ENCODE data around the gene FAP. TPM values are rescaled to one million over a fixed set of nuclear protein-coding genes. Genes with fewer than 3 reads are reported as not detected.

FAP gene
- total and polyA plus RNA-seq, 2 of the 4 experiments (the other 2 are of a cell fraction) = 71.0 to 95.0 TPM

GRCh38 chr2:162265666-162266459 lies 22.6 kb upstream of the FAP start:
- no TSS peak for BruUV-seq (replicated peaks)
- no peaks in the 10 kb centered on the region for H3K27me3 ChIP-seq (ENCODE audit: control insufficient read depth, insufficient read depth, low read length)
- POLR2A ChIA-PET (ENCODE audit: unreplicated experiment) = no interaction called here
- no peak overlapping the region for H4K5ac ChIP-seq (ENCODE audit: low read depth, low read length)
- H3K27ac ChIP-seq (ENCODE audit: insufficient read depth, low read length) = no peak overlapping the region
- intact Hi-C loops (cut with micrococcal nuclease) (no loop called here), dilution Hi-C loops (cut with HindIII; ENCODE audit: low sequenced_read_pairs, unreplicated experiment) (no loop called here), in situ Hi-C loops (cut with MboI; ENCODE audit: low sequenced_read_pairs) (no loop called here)
- H3K9me1 ChIP-seq (ENCODE audit: insufficient read depth, low read length) = no peaks in the 10 kb centered on the region; the same call in 1 of the 2 replicates
- no peak overlapping the region for H3K14ac ChIP-seq (replicated peaks; ENCODE audit: low read depth, low read length)
- no peak overlapping the region for H2BK15ac ChIP-seq (ENCODE audit: low read depth, low read length)
- H3K23ac ChIP-seq (ENCODE audit: low read depth, low read length) = no peak overlapping the region
- H3K56ac ChIP-seq (ENCODE audit: extremely low read depth, insufficient read depth, low read length) = no peak overlapping the region
- H4K8ac ChIP-seq (ENCODE audit: low read depth in 2 of 2, low read length in 2 of 2) = no peak overlapping the region; a peak in 1 of 4 replicates
- TF ChIP-seq POLR2A (IDR thresholded peaks at IDR 0.05; ENCODE audit: low read depth, low read length) = no peak
- no peak for TF ChIP-seq USF2 (IDR thresholded peaks at IDR 0.05; ENCODE audit: low read depth, low read length)
- TF ChIP-seq RCOR1 (IDR thresholded peaks at IDR 0.05; ENCODE audit: insufficient replicate concordance, low read length) = no peak
- TF ChIP-seq FOS (IDR thresholded peaks at IDR 0.05; ENCODE audit: low read depth, low read length) = no peak
- no peak for TF ChIP-seq CHD1 (IDR thresholded peaks at IDR 0.05; ENCODE audit: low read depth, low read length)
- TF ChIP-seq RFX5 (IDR thresholded peaks at IDR 0.05; ENCODE audit: low read depth, low read length) = no peak
- TF ChIP-seq SMC3 (IDR thresholded peaks at IDR 0.05; ENCODE audit: low read depth, low read length) = no peak
- no peak overlapping the region for H3K4ac ChIP-seq (ENCODE audit: low read depth, low read length)
- no peaks in the 10 kb centered on the region for H3K36me3 ChIP-seq (ENCODE audit: control insufficient read depth, insufficient read depth, low read length)
- ATAC-seq (ENCODE audit: low read depth) = no peak
- WGBS, 2 experiments (ENCODE audit: extremely low coverage in 2 of 2, insufficient read length in 1 of 2) = no CpG with 5 or more reads among the region's 7 CpGs
- H3K4me2 ChIP-seq (ENCODE audit: low read depth, low read length) = no peak overlapping the region
- no peak overlapping the region for H3K4me3 ChIP-seq (ENCODE audit: insufficient read depth, low read depth, low read length)
- no peak overlapping the region for H2AK5ac ChIP-seq (ENCODE audit: low read depth, low read length)
- no peak overlapping the region for H2BK5ac ChIP-seq (ENCODE audit: low read depth, low read length, poor library complexity, severe bottlenecking)
- no peak overlapping the region for H2BK20ac ChIP-seq (ENCODE audit: low read depth, low read length)
- H4K91ac ChIP-seq (ENCODE audit: insufficient read depth, low read depth, low read length) = no peak overlapping the region
- H3K4me1 ChIP-seq (ENCODE audit: control insufficient read depth, insufficient read depth, low read length) = peaks cover 2% of the 10 kb centered on the region; the same call in 1 of the 2 replicates
- H2BK120ac ChIP-seq (ENCODE audit: low read depth, low read length) = no peak overlapping the region
- no peak overlapping the region for H2AK9ac ChIP-seq (replicated peaks; ENCODE audit: low read depth, low read length, poor library complexity)
- no peak overlapping the region for H3K9ac ChIP-seq (ENCODE audit: low read depth, low read length)
- H3K79me1 ChIP-seq (ENCODE audit: low read depth in 1 of 2, low read length in 2 of 2) = no peaks in the 10 kb centered on the region
- no peak overlapping the region for H2AFZ ChIP-seq (replicated peaks; ENCODE audit: low read length, poor library complexity)
- no peaks in the 10 kb centered on the region for H4K20me1 ChIP-seq (ENCODE audit: insufficient read depth, low read length)
- H3K9me3 ChIP-seq (ENCODE audit: control insufficient read depth, insufficient read depth, low read length) = no peaks in the 10 kb centered on the region
- CTCF ChIA-PET = interaction anchor here (1.2 kb wide), 1 partner anchor 24 kb away, joined by 3 read pairs; no protein-coding TSS in a partner anchor
- DNase-seq = no peak
- H3K18ac ChIP-seq (ENCODE audit: low read depth, low read length) = no peak overlapping the region

Data from IMR-90 (cell line).